GM12874 (cell line): Measurements from ENCODE around the gene VSTM2L.

Experiments used
- TF ChIP-seq, protein P1 (sequence below): IDR thresholded peaks from 2 replicates; pipeline ENCODE4 v1.5.1; 2011; ENCODE audit warnings: low read depth, mild to moderate bottlenecking, control low read depth, low read length, moderate library complexity; ENCODE audit not compliant: insufficient read depth

The VSTM2L gene

DNA sequence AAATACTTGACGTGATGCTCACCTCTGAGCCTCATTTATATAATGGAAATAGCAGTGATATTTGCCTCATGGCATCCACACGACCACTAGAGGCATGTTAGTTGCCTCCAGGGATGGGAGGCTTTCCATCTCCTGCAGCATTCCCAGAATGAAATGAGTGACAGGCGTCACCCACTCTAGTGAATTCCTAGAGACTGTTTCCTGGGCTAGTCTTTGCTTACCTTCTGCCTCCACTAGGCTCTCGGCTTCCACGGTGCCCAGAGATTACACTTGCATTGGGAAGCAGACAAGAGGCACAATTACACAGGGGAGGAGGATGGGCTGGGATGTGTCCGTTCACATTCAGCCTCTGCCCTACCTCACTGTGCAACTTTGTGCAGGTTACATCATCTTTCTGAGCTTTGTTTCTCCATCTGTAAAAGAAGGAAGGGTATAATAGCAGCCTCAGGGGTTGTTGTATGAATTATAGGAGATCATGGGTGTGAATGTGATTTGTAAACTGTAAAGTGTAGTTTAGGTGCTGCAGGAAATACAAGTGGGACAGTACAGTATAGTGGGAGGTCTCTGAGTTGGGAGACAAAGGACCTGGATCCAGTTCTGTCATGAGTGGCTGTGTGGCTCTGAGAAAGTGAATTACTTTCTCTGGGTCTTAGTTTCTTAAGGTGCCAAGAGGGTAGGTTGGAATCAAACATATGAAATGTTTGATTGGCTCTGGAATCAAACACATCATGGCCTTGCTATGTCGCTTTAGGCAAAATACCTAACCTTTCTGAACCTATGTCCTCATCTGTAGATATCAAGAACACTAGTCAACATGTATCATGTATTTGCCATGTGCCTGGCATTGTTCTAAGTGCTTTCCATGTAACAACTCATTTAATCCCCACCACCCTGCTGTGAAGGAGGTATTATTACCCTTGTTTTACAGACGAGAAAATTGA is 3.6 kb upstream of the VSTM2L start:
- TF ChIP-seq, protein P1, sequence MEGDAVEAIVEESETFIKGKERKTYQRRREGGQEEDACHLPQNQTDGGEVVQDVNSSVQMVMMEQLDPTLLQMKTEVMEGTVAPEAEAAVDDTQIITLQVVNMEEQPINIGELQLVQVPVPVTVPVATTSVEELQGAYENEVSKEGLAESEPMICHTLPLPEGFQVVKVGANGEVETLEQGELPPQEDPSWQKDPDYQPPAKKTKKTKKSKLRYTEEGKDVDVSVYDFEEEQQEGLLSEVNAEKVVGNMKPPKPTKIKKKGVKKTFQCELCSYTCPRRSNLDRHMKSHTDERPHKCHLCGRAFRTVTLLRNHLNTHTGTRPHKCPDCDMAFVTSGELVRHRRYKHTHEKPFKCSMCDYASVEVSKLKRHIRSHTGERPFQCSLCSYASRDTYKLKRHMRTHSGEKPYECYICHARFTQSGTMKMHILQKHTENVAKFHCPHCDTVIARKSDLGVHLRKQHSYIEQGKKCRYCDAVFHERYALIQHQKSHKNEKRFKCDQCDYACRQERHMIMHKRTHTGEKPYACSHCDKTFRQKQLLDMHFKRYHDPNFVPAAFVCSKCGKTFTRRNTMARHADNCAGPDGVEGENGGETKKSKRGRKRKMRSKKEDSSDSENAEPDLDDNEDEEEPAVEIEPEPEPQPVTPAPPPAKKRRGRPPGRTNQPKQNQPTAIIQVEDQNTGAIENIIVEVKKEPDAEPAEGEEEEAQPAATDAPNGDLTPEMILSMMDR: no peak

DNA sequence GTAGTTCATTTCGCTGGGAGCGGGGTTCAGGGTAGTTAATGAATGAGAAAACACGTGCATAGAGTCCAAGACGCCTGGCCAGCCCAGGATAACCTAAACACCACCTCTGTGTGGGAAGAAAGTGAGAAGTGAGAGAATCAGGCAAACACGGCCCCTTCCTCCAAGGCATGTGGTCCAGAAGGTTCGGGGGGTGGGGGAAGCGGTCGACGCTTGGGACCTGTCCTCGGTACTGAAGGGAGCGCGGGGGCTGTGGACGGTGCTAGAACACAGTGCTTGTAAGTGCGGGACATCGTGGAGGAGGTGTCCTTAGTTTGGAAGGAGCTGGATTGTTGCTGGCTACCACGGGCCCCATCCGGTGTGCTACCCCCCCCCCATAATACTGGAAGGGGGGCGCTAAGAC is 1.7 kb upstream of the VSTM2L start:
- TF ChIP-seq, protein P1: no peak

DNA sequence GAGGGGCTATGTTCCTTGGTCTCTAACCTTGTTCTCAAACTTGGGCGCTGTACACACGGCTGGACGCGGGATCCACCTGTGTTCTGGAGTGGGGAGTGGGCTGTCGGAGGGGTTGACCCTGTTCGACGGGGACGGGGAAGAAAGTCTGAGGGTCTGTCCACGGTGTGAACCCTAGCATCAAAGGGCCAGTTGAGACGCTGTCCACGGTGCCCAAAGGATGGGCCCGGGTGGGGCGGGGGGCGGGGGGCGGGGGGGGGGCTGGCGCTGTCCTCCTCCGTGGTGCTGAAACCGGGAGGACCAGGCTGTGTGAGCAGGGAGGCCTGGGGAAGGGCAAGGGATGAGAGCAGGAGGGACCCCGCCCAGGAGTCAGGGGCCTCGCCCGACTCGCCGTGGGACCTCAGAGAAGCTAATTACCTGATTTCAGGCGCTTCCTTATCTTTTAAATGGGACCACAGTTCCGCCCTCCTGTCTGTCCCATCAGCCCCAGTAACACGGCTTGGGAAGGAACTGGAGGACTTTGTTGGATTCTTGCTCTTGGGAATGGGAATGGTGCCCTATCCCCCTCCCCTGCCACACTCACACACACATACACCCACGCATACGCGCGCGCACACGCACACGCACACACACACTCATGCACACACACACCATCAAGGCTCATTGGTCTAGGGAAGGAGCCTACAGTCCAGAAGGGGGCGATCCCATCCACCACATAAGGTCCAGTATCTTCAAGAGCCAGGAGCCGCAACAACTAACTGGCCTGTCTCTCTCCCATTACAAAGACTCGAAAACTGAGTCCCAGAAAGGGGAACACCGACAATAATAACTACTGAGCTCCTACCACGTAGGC is 1.0 kb upstream of the VSTM2L start:
- TF ChIP-seq, protein P1: peak; percentile 63

DNA sequence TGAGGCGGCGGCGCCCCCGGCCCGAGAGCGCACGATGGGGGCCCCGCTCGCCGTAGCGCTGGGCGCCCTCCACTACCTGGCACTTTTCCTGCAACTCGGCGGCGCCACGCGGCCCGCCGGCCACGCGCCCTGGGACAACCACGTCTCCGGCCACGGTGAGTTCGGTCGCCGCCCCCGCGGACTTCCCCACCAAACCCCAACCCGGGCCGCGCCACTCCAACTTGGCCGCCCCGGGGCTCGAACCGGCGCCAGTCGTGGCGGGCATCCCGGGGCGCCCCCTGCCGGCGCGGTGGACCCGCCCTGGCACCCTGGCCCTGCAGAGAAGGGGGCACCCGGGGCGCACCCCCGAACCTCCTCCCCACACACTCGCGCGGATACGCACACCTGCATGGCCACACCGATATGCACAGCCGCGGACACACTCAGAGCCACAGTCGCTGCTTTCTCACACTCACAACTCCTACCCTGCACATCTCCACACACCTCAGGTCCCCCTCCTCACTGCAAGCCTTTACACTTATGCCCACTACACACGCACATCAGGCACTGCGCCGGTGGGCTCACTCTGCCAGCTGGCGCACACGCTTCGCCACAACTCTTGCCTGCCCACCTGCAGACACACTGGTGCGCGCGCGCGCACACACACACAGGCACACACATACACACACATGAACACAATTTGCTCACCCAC is 535 bp downstream of the VSTM2L start:
- TF ChIP-seq, protein P1: peak; percentile 37

DNA sequence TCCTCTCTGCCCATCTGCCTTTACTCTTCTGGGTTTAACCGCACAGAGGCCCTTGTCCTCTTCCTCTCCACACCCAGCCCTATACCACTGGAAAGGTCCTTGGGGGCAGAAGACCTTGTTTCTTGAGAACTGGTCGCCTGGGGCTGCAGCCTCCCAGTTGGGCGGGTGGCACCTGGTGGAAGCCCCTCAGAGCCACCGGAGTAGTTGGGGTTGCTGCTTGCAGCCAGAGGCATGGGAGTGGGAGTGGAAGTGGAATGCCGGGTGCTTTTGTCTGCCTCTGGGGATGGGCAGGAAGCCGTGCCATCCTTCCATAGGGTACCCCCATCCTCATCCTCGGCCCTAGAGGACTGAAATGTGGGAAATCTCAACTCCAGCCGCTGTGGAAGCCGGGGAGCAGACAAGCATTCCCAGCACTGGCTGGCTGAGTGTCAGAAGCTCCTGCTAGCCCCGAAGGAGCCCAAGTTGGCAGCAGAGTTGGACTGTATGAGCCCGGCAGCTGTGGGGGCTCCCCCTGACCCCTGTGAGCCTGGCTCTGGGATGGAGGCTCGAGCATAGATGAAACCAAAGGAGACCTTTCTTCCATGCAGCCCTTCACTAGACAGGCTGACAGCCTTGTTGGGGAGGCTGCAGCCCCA is 1.2 kb downstream of the VSTM2L start:
- TF ChIP-seq, protein P1: no peak

DNA sequence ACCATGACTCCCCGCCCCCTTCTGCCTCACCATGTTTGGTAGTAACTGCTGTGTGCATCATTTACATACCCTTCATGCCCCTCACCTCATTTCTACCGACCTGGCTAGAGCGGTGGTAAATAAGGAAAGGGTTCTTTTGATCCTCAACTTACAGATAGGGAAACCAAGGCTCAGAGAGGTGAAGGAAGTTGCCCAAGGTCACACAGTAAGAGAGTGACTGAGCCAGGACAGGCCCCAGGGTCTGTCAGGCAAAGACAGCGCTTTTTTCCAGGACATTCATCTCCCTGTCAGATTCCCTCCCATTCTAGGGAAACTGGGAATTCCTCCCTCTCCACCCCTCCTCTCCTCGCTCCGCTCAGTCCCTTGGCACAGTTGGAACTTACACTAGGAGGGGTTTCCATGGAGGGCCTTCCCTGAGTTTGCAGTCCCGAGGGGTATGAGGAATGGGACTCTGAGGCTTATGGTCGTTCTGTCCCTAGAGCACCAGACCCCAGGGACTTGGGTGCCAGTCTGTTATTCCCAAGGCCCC is 2.0 kb downstream of the VSTM2L start:
- TF ChIP-seq, protein P1: no peak
